HL-60 (cell line): ENCODE measurements around the gene SPOCK2.

ENCODE experiments used
- DNase-seq, 2 experiments: peaks; one replicate each; pipeline ENCODE4 v3.0.0-alpha.2; 2010 to 2020; ENCODE audit warnings: low read depth in 1 of 2, low spot score in 1 of 2
- H3K27ac ChIP-seq: fragments of 250-450 bp; sonication (Bioruptor Pico); replicated peaks from 2 replicates; pipeline ENCODE4 v1.5.1; 2020; ENCODE audit warnings: mild to moderate bottlenecking, moderate library complexity
- H3K27me3 ChIP-seq: fragments of 250-450 bp; sonication (Bioruptor Pico); 2 replicates; pipeline ENCODE4 v1.5.1; 2021; ENCODE audit warnings: mild to moderate bottlenecking, moderate library complexity; ENCODE audit not compliant: insufficient read depth, poor library complexity, severe bottlenecking
- H3K4me3 ChIP-seq: replicated peaks from 2 replicates; pipeline ENCODE4 v1.5.1; 2011; ENCODE audit warnings: mild to moderate bottlenecking, control low read depth, low read length; ENCODE audit not compliant: insufficient read depth
- GABPA ChIP-seq: IDR thresholded peaks from 2 replicates; pipeline ENCODE4 v1.6.1; 2012; ENCODE audit warnings: low read depth
- POLR2AphosphoS5 ChIP-seq: IDR thresholded peaks from 2 replicates; pipeline ENCODE4 v1.6.1; 2012; ENCODE audit warnings: low read depth
- REST ChIP-seq: IDR thresholded peaks from 2 replicates; pipeline ENCODE4 v1.6.1; 2012; ENCODE audit warnings: low read depth; ENCODE audit not compliant: insufficient replicate concordance
- SPI1 ChIP-seq: IDR thresholded peaks from 2 replicates; pipeline ENCODE4 v1.6.1; 2012; ENCODE audit warnings: low read depth, mild to moderate bottlenecking, borderline replicate concordance
- TF ChIP-seq, protein P1 (sequence below): IDR thresholded peaks from one replicate; pipeline ENCODE4 v1.5.1; 2011; ENCODE audit warnings: low read length, control low read depth, inconsistent platforms; ENCODE audit not compliant: insufficient read depth

Gene SPOCK2

GRCh38 chr10:72029414-72029813 is 58.9 kb downstream of the SPOCK2 start:
- TF ChIP-seq SPI1 (no peak), POLR2AphosphoS5 (no peak), REST (no peak)
- peaks cover 13% of the 10 kb centered on the region for H3K27me3 ChIP-seq
- no peak overlapping the region for H3K4me3 ChIP-seq
- DNase-seq: no peak
- H3K27ac ChIP-seq: no peak overlapping the region

- no peak overlapping the region for H3K27ac ChIP-seq
- no peak overlapping the region for H3K4me3 ChIP-seq
- DNase-seq: no peak
- peaks cover 13% of the 10 kb centered on the region for H3K27me3 ChIP-seq
- TF ChIP-seq, protein P1, sequence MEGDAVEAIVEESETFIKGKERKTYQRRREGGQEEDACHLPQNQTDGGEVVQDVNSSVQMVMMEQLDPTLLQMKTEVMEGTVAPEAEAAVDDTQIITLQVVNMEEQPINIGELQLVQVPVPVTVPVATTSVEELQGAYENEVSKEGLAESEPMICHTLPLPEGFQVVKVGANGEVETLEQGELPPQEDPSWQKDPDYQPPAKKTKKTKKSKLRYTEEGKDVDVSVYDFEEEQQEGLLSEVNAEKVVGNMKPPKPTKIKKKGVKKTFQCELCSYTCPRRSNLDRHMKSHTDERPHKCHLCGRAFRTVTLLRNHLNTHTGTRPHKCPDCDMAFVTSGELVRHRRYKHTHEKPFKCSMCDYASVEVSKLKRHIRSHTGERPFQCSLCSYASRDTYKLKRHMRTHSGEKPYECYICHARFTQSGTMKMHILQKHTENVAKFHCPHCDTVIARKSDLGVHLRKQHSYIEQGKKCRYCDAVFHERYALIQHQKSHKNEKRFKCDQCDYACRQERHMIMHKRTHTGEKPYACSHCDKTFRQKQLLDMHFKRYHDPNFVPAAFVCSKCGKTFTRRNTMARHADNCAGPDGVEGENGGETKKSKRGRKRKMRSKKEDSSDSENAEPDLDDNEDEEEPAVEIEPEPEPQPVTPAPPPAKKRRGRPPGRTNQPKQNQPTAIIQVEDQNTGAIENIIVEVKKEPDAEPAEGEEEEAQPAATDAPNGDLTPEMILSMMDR: no peak
- no peak for TF ChIP-seq GABPA
- no peak for TF ChIP-seq REST
- no peak for TF ChIP-seq SPI1
- no peak for TF ChIP-seq POLR2AphosphoS5
These were observed 60.9 kb downstream of the SPOCK2 start for GRCh38 chr10:72027498-72027897.

- no peak for DNase-seq
- Histone ChIP-seq H3K27me3 (peaks cover 12% of the 10 kb centered on the region), H3K4me3 (no peak overlapping the region), H3K27ac (no peak overlapping the region)
- TF ChIP-seq SPI1: no peak
- TF ChIP-seq, protein P1: no peak
- no peak for TF ChIP-seq REST
- TF ChIP-seq GABPA: no peak
- TF ChIP-seq POLR2AphosphoS5: no peak
These were observed 61.9 kb downstream of the SPOCK2 start for GRCh38 chr10:72026278-72027111.
